NCI-H1436 treated with DMSO at 0.1 percent for 48 hours (cell line): ENCODE measurements around the gene LAMB1.
"Not testable (repeated sequence)": the region's sequence is repeated elsewhere in the genome, so short reads cannot be mapped to it uniquely, and the experiment has no call there.

Experiments used
- DNase-seq: peaks from one replicate; lab custom pipeline; 2025; lab: John Stamatoyannopoulos, UW

The LAMB1 gene

GRCh38 chr7:107917763-107918651 is 85.0 kb downstream of the LAMB1 start:
- no peak for DNase-seq

- DNase-seq, result no peak
Measured at GRCh38 chr7:107915541-107915940, 87.4 kb downstream of the LAMB1 start.

GRCh38 chr7:107914831-107915230 is 88.1 kb downstream of the LAMB1 start:
- DNase-seq, result no peak

- no peak for DNase-seq
Measured at GRCh38 chr7:107913851-107914250, 89.1 kb downstream of the LAMB1 start.

GRCh38 chr7:107911981-107912380 is 91.0 kb downstream of the LAMB1 start:
- no peak for DNase-seq

GRCh38 chr7:107909445-107909844 is 93.5 kb downstream of the LAMB1 start:
- DNase-seq, result no peak

GRCh38 chr7:107907790-107908189 is 95.2 kb downstream of the LAMB1 start:
- DNase-seq, result no peak

- DNase-seq, result no peak
Measured at GRCh38 chr7:107902381-107902780, 100.6 kb downstream of the LAMB1 start.

- DNase-seq, result no peak
Measured at GRCh38 chr7:107900496-107901015, 102.4 kb downstream of the LAMB1 start.

GRCh38 chr7:107898997-107899594 is 103.9 kb downstream of the LAMB1 start:
- no peak for DNase-seq

- DNase-seq, result not testable (repeated sequence)
Measured at GRCh38 chr7:107892367-107892741, 110.6 kb downstream of the LAMB1 start.

- DNase-seq, result no peak
Measured at GRCh38 chr7:107891636-107892366, 111.2 kb downstream of the LAMB1 start.

- DNase-seq, result peak; percentile 25
Measured at GRCh38 chr7:107890962-107891635, 111.9 kb downstream of the LAMB1 start, which contains the start of gene DLD. TSS of gene DLD (plus strand) at chr7:107891183. CDS start at chr7:107891251, 68 bp downstream.

- no peak for DNase-seq
Measured at GRCh38 chr7:107890493-107890961, 112.4 kb downstream of the LAMB1 start.

- no peak for DNase-seq
Measured at GRCh38 chr7:107889992-107890391, 113.0 kb downstream of the LAMB1 start.

- DNase-seq, result not testable (repeated sequence)
Measured at GRCh38 chr7:107887827-107888226, 115.1 kb downstream of the LAMB1 start.

- DNase-seq, result no peak
Measured at GRCh38 chr7:107884066-107884818, 118.7 kb downstream of the LAMB1 start.

- no peak for DNase-seq
Measured at GRCh38 chr7:107882766-107883165, 120.2 kb downstream of the LAMB1 start.

GRCh38 chr7:107879400-107880035 is 123.4 kb downstream of the LAMB1 start:
- DNase-seq, result no peak

- DNase-seq, result no peak
Measured at GRCh38 chr7:107878636-107879035, 124.3 kb downstream of the LAMB1 start.
